ENCODE measurements around the gene MBD5.

The MBD5 gene

DNA sequence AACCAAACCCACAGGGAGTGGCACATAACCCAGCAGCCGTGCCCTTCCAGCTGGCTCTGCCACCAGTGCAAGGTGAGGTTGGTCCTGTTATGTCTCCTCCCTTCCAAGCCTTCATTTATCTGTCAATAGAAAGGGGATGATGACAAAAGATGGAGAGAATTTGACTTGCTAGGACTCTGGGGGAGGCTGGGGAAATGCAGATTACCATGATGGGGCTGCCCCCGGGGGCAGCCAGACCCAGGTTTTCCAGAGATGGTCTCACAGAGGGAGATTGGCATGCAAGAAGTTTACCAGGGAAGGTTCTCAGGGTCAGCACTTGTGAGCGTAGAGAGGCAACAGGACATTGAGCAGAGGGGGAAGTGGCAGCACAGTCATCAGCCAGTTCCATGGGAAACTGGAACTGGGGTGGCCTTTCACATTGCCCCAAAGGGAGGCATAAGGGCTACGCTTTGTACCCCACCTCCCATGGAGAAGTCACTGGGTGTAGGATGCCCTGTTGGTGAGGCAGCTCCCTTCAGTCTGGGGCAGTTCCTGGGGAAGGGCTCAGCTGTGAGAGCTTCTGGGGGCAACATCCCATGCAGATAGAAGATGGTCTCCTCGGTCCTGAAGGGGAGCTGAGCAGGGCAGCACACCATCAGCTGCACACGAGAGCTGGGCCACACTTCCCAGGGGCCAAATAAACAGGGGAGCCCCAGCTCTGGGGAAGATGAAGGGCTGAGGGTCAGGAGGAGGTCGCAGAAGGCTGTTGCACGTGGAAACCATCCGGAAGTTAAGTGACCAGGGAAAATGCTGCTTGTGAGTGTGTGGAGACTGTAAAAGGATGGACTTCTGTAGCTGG is 505.8 kb downstream of the MBD5 start:
- no peak overlapping the region for H3K4me3 ChIP-seq (replicated peaks in 1 of 2; ENCODE audit: low read depth in 2 of 2, low read length in 2 of 2)
- TF ChIP-seq, protein P1, sequence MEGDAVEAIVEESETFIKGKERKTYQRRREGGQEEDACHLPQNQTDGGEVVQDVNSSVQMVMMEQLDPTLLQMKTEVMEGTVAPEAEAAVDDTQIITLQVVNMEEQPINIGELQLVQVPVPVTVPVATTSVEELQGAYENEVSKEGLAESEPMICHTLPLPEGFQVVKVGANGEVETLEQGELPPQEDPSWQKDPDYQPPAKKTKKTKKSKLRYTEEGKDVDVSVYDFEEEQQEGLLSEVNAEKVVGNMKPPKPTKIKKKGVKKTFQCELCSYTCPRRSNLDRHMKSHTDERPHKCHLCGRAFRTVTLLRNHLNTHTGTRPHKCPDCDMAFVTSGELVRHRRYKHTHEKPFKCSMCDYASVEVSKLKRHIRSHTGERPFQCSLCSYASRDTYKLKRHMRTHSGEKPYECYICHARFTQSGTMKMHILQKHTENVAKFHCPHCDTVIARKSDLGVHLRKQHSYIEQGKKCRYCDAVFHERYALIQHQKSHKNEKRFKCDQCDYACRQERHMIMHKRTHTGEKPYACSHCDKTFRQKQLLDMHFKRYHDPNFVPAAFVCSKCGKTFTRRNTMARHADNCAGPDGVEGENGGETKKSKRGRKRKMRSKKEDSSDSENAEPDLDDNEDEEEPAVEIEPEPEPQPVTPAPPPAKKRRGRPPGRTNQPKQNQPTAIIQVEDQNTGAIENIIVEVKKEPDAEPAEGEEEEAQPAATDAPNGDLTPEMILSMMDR (IDR thresholded peaks at IDR 0.05; ENCODE audit: low read depth, low read length) = no peak
- DNase-seq (ENCODE audit: low read depth in 2 of 2) = no peak

DNA sequence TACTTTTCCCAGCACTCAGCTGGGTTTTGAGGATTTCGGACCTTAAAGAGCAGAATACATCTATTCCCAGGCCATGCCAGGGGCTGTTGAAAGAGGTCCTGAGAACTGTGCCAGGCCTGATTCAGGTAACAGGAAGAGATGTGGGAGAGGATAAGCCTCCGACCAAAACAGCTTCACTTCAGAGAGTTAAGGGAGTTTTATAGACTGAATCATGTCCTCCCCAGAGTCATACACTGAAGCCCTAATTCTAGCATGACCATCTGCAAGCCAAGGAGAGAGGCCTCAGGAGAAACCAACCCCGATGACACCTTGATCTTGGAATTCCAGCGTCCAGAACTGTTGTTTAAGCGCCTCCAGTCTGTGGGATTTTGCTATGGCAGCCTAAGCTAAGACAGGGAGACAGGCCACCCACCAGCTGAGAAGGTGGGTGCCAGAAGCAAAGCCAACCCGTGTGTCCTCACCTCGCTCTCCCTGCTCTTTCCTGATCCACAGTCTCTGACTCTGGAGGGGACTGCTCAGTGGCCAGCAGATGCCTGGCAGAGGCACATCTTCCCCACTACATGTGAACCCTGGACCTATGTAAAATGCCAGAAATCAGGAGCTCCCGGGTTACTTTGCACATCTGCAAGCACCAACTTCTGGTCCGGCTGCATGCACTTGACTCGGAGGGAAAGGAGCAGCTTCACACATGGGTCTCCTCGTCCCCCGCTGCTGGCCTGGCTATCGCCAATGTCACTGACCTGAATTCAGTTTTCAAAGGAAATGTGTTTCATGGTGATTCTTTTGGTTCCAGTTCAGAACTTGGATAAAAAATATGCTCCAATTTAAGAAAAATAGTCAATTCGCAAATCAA is 506.8 kb downstream of the MBD5 start:
- DNase-seq (ENCODE audit: low read depth in 2 of 2) = no peak
- H3K4me3 ChIP-seq (replicated peaks in 1 of 2; ENCODE audit: low read depth in 2 of 2, low read length in 2 of 2) = no peak overlapping the region
- TF ChIP-seq, protein P1 (IDR thresholded peaks at IDR 0.05; ENCODE audit: low read depth, low read length) = no peak

DNA sequence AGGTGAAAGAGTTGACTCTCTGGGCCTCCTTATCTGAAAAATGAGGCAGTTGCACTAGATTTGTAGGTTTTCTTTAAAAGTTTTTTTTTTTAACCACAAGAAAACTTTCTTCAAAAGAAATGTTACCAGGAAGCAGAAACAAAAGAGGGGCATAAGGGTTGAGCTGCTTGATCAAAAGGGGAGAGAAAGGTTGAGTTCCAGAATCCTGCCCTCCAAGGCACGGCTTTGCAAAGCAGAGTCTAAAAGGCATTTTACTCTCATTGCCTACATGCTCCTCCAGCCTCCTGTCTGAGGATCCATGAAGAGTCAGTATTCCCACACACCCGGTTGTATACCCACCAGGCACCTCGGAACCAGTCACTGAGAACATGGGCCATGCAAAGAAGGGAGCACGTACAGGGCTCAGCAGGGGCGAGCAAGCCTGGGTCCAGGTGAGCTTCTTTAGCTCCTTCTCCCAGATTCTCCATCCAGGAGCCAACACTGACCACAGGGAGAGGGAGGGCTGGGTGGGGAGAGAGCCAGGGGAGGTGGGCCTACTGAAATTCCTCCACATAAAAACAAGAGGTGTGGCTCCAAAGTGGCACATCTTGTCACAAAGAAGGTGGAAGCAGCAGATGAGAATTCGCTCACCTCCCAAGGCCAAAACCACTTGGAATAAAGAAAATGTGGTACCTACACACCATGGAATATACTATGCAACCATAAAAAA is 507.6 kb downstream of the MBD5 start:
- TF ChIP-seq, protein P1 (IDR thresholded peaks at IDR 0.05; ENCODE audit: low read depth, low read length) = no peak
- DNase-seq (ENCODE audit: low read depth in 2 of 2) = no peak
- H3K4me3 ChIP-seq (replicated peaks in 1 of 2; ENCODE audit: low read depth in 2 of 2, low read length in 2 of 2) = no peak overlapping the region

DNA sequence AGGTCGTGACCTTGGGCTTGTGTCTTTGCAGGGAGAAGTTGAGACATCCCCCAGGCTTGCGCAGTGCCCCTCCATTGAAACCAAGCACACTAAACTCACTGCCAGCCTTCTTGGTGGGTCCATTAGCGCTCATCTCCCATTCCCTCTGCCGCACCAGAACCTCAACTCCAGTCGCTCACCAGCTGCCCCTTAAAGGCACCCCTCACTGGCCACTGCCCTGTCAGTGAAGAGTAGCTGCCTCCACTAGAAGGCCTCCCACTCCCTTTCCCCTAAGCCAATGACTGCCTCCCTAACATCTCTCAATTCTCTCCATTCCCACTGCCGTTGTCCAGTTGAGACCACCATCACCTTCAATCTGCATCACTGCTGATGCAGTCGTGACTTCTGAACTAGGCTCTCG is 508.9 kb downstream of the MBD5 start:
- no peak overlapping the region for H3K4me3 ChIP-seq (replicated peaks in 1 of 2; ENCODE audit: low read depth in 2 of 2, low read length in 2 of 2)
- TF ChIP-seq, protein P1 (IDR thresholded peaks at IDR 0.05; ENCODE audit: low read depth, low read length) = no peak
- no peak for DNase-seq (ENCODE audit: low read depth in 2 of 2)

DNA sequence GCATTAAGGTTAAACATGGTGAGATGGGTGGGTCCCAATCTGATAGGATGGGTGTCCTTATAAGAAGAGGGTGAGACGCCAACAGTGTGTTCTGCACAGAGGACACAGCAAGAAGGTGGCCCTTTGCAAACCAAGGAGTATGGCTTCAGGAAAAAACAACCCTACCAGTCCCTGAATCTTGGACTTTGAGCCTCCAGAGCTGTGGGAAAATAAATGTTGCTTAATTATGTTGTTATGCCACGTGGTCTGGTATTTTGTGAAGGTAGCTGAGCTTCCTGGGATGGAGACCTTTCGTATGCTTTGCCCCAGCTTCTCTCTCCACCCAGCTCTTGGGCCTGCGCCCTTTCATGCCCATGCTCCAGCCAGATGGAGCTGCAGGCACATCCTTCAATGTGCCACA is 509.5 kb downstream of the MBD5 start:
- TF ChIP-seq, protein P1 (IDR thresholded peaks at IDR 0.05; ENCODE audit: low read depth, low read length) = no peak
- no peak for DNase-seq (ENCODE audit: low read depth in 2 of 2)
- no peak overlapping the region for H3K4me3 ChIP-seq (replicated peaks in 1 of 2; ENCODE audit: low read depth in 2 of 2, low read length in 2 of 2)

DNA sequence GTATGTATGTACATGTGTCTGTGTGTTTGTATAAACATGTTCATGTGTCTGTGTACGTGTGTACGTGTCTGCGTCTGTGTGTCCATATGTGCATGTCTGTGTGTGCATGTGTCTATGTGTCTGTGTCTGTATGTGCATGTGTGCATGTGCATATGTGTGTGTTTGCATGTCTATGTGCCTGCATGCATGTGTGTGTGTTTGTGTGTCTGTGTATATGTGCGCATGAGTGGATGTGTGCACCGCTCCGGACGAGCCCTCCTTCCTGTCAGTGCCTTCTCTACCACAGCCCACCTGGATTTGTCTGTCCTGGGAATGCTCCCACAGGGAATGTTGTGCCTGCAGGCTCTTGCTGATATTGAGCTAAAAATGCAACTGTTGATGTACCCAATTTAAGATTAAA is 510.3 kb downstream of the MBD5 start:
- no peak overlapping the region for H3K4me3 ChIP-seq (replicated peaks in 1 of 2; ENCODE audit: low read depth in 2 of 2, low read length in 2 of 2)
- DNase-seq (ENCODE audit: low read depth in 2 of 2) = no peak
- TF ChIP-seq, protein P1 (IDR thresholded peaks at IDR 0.05; ENCODE audit: low read depth, low read length) = no peak

Measured in cardiac fibroblast (primary cell).